GM12873 (cell line): ENCODE measurements around the gene PIRT.

ENCODE experiments used
- CTCF ChIP-seq: IDR thresholded peaks from 2 replicates; pipeline ENCODE4 v1.5.1; 2012; ENCODE audit warnings: low read depth, mild to moderate bottlenecking, moderate library complexity, low read length, control low read depth; ENCODE audit not compliant: insufficient read depth; ENCODE audit errors: missing control alignments

The PIRT gene

DNA sequence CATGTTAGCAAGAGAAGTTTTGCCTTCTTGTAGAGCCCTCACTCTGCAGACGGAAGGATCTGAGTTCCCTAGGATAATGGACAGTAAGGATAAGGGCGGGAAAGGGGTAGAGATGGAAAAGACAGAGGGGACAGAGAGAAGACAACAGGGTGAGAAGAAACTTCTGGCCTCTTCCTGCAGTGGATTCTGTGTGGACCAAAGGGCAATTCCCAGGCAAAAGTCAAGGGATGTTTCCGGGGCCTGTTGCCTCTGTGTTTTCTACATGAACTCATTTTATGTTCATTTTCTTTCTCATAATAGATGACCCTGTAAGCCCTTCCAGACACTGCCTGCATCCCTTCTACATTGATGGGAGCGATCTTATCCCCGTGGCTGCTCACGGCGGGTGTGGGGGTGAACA lies 33.3 kb downstream of the PIRT start:
- no peak for TF ChIP-seq CTCF

- TF ChIP-seq CTCF, result no peak
These were observed 33.9 kb downstream of the PIRT start, which contains the start of gene TMEM238L for GRCh38 chr17:10803830-10804475. Gene TMEM238L, minus strand, starts transcription at chr17:10804099. Its CDS starts 136 bp downstream, at chr17:10803963.

DNA sequence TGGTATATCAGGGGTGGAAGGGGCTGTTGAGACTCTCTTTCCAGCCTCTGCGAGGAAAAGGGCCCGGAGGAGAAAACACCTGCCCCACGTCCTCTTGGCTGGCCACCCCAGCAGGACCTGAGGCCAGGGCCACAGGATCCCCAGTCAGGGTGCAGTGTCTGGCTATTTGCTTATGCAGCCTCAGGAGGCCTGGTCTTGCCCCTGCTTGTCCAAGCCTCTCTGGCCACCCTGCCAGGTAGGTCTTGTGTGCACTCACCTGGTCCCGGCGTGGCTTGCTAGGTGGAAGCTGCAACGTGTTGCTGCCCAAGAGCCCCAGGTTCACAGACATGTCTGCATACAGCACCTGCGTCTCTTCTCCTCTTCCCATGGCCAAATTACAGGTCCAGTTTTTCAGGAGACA lies 34.5 kb downstream of the PIRT start:
- no peak for TF ChIP-seq CTCF

DNA sequence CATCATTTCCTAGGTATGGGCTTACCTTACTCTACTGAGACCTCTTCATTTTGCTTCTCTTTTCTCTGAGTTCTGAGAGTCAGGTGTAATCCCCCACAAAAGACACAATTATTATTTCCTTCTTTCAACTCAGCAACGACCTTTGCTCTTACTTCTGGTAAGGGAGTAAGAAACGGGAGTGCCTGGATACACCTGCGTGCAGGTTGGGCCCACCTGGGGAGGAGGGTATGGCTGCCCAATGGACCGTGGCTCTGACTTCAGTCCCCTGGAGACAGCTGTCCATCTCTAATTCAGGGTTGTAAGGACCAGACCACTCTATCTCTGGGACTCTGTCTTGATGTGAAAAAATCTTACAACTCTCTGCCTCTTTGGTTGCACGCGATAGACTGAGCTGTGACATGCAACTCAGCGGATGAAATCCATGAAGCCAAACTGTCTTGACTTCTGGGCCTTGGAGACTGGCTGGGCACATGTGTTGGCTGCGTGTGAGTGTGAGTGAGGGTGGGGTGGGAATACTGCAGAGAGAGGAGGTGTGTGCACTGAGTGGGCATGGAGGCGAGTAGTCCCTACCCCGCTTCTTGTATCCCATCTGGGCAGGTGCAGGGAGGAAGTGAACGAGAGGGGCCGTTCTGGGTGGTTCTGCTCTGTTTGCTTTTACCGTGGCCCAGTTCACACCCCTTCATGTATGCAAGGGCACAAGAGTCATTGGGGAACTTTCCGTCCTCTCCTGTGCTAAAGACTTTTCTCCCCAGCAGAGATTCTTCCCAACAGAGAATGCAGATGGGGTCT lies 35.2 kb downstream of the PIRT start:
- no peak for TF ChIP-seq CTCF

DNA sequence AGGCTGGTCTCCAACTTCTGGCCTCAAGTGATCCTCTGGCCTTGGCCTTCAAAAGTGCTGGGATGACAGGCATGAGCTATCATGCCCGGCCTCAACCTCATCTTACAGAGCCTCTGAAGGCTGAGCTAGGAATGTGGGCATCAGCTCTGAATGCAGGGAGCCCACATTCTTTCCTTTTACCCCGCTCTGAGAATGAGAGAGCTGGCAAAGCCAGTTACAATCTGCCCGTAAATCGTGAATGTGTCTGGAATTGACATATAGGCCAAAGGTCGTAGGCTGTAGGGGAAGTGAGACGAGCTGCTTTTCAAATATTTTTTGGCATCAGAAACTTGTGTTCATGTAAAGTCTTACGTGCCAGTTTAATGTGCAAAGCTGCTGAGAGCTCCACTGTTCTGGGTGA lies 38.5 kb downstream of the PIRT start:
- TF ChIP-seq CTCF, result no peak

DNA sequence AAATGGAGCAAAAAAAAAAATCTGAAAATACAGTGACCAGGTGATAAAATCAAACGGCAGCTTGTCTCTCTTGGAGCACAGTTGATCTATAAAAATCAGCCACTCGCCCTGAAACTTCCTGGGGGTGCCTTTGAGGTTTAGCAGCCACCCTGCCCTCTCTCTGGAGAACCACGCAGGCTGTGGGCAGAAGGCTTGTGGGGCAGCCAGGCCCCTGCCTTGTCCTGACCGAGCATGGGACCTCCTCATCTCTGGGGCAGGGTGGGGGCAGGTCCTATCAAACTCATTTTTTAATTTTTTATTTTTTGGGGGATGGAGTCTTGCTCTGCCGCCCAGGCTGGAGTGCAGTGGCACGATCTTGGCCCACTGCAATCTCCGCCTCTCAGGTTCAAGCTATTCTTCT lies 39.0 kb downstream of the PIRT start:
- no peak for TF ChIP-seq CTCF

GRCh38 chr17:10798332-10798749 lies 39.5 kb downstream of the PIRT start:
- no peak for TF ChIP-seq CTCF
